Measurements from ENCODE around the gene STK36.

Gene STK36

GRCh38 chr2:218659988-218660358 is 11.9 kb upstream of the STK36 start:
- no peak for DNase-seq (ENCODE audit: low read depth)

GRCh38 chr2:218662377-218662776 is 9.5 kb upstream of the STK36 start:
- DNase-seq (ENCODE audit: low read depth) = no peak

- no peak for DNase-seq (ENCODE audit: low read depth)
Observed at GRCh38 chr2:218662827-218663226, 9.1 kb upstream of the STK36 start.

GRCh38 chr2:218663901-218664300 is 8.0 kb upstream of the STK36 start:
- DNase-seq (ENCODE audit: low read depth) = no peak

GRCh38 chr2:218664653-218665052 is 7.2 kb upstream of the STK36 start:
- no peak for DNase-seq (ENCODE audit: low read depth)

GRCh38 chr2:218671097-218671653 is 711 bp upstream of the STK36 start:
- DNase-seq (ENCODE audit: low read depth) = no peak

- no peak for DNase-seq (ENCODE audit: low read depth)
Observed at GRCh38 chr2:218679119-218679518, 7.2 kb downstream of the STK36 start.

GRCh38 chr2:218680061-218680460 is 8.2 kb downstream of the STK36 start:
- no peak for DNase-seq (ENCODE audit: low read depth)

- peak; percentile 9 for DNase-seq (ENCODE audit: low read depth)
Observed at GRCh38 chr2:218687400-218688060, 15.6 kb downstream of the STK36 start.

GRCh38 chr2:218691234-218691633 is 19.3 kb downstream of the STK36 start:
- DNase-seq (ENCODE audit: low read depth) = no peak

- DNase-seq (ENCODE audit: low read depth) = no peak
Observed at GRCh38 chr2:218694405-218695145, 22.7 kb downstream of the STK36 start.

GRCh38 chr2:218698885-218699284 is 27.0 kb downstream of the STK36 start:
- DNase-seq (ENCODE audit: low read depth) = no peak

- DNase-seq (ENCODE audit: low read depth) = no peak
Observed at GRCh38 chr2:218701806-218702205, 29.9 kb downstream of the STK36 start.

GRCh38 chr2:218703341-218703740 is 31.5 kb downstream of the STK36 start:
- no peak for DNase-seq (ENCODE audit: low read depth)

GRCh38 chr2:218708086-218708485 is 36.2 kb downstream of the STK36 start:
- no peak for DNase-seq (ENCODE audit: low read depth)

- no peak for DNase-seq (ENCODE audit: low read depth)
Observed at GRCh38 chr2:218709908-218710307, 38.0 kb downstream of the STK36 start.

- DNase-seq (ENCODE audit: low read depth) = no peak
Observed at GRCh38 chr2:218710334-218710686, 38.4 kb downstream of the STK36 start.

- peak; percentile 98 for DNase-seq (ENCODE audit: low read depth)
Observed at GRCh38 chr2:218710687-218711549, 39.0 kb downstream of the STK36 start, which contains the start of gene TTLL4. Gene TTLL4, plus strand, starts transcription at chr2:218710835. Its CDS starts 26,842 bp downstream, at chr2:218737677.

- DNase-seq (ENCODE audit: low read depth) = no peak
Observed at GRCh38 chr2:218711550-218711929, 39.7 kb downstream of the STK36 start.

- no peak for DNase-seq (ENCODE audit: low read depth)
Observed at GRCh38 chr2:218713922-218714321, 42.0 kb downstream of the STK36 start.

GRCh38 chr2:218716070-218716469 is 44.2 kb downstream of the STK36 start:
- no peak for DNase-seq (ENCODE audit: low read depth)

GRCh38 chr2:218717262-218717661 is 45.4 kb downstream of the STK36 start:
- DNase-seq (ENCODE audit: low read depth) = no peak

Measured in T follicular helper cell (primary cell).